Dedifferentiated amniotic fluid mesenchymal stem cell (primary cell): ENCODE results near the gene MPO.

Experiments
- DNase-seq: peaks from one replicate; pipeline ENCODE4 v3.0.0-alpha.2; 2016; ENCODE audit errors: extremely low spot score

Gene MPO

GRCh38 chr17:58280480-58281217 is at the start of gene MPO:
Gene MPO, minus strand, starts transcription at chr17:58280935. Its CDS starts 177 bp downstream, at chr17:58280758.
- no peak for DNase-seq

- no peak for DNase-seq
Measured at GRCh38 chr17:58329810-58330537, 49.2 kb upstream of the MPO start.

GRCh38 chr17:58329035-58329809 is 48.5 kb upstream of the MPO start:
- DNase-seq, result no peak

- no peak for DNase-seq
Measured at GRCh38 chr17:58328195-58329034, 47.7 kb upstream of the MPO start, which contains the start of gene TSPOAP1. Gene TSPOAP1, minus strand, starts transcription at chr17:58328795. Its CDS starts 875 bp downstream, at chr17:58327920.

- no peak for DNase-seq
Measured at GRCh38 chr17:58327363-58328194, 46.8 kb upstream of the MPO start.

- DNase-seq, result no peak
Measured at GRCh38 chr17:58326609-58327362, 46.1 kb upstream of the MPO start.

GRCh38 chr17:58325976-58326468 is 45.3 kb upstream of the MPO start:
- no peak for DNase-seq

GRCh38 chr17:58325289-58325726 is 44.6 kb upstream of the MPO start:
- DNase-seq, result no peak

- DNase-seq, result no peak
Measured at GRCh38 chr17:58324409-58325288, 43.9 kb upstream of the MPO start.

GRCh38 chr17:58324056-58324408 is 43.3 kb upstream of the MPO start:
- DNase-seq, result no peak

- no peak for DNase-seq
Measured at GRCh38 chr17:58323366-58324055, 42.8 kb upstream of the MPO start.

GRCh38 chr17:58322581-58323185 is 41.9 kb upstream of the MPO start:
- no peak for DNase-seq

GRCh38 chr17:58321571-58322525 is 41.1 kb upstream of the MPO start:
- no peak for DNase-seq

GRCh38 chr17:58320570-58321323 is 40.0 kb upstream of the MPO start:
- DNase-seq, result no peak

GRCh38 chr17:58320163-58320558 is 39.4 kb upstream of the MPO start:
- no peak for DNase-seq
